ENCODE results near the gene COG1. TPM values are rescaled to one million over a fixed set of nuclear protein-coding genes. Genes with fewer than 3 reads are reported as not detected.

The COG1 gene
- total RNA-seq, 1 experiment from 2014 or later, result 24.1 TPM

DNA sequence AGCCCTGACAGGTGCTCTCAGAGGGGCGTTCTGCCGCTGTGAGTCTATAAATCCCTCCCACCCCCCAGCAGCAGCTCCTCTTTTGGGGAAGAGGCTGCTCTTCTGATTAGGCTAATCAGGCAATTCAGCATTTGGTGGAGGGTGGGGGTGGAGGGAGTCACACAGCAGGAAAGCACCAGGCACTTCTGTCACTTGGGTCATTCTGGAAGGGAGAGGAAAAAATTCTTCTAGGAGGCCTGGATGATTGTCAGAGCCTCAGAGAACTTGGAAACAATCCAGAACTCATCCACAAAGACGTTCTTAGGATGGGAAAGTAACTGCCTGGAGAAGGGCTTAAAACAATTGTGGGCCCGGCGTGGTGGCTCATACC is 35.3 kb upstream of the COG1 start:
- TF ChIP-seq CTCF (conservative IDR thresholded peaks at IDR 0.05; ENCODE audit: low read depth, low read length) (no peak), EZH2phosphoT487 (IDR thresholded peaks at IDR 0.05; ENCODE audit: borderline replicate concordance, low read length) (no peak), EZH2 (IDR thresholded peaks at IDR 0.05; ENCODE audit: low read length, unreplicated experiment) (no peak)
- Histone ChIP-seq H3K4me2 (ENCODE audit: low read length) (no peak overlapping the region), H3K36me3 (ENCODE audit: low read depth, low read length) (no peaks in the 10 kb centered on the region), H3K79me2 (ENCODE audit: low read length) (no peaks in the 10 kb centered on the region), H3F3A (ENCODE audit: low read length, unreplicated experiment) (no peaks in the 10 kb centered on the region), H3K9me3 (ENCODE audit: low read length) (no peaks in the 10 kb centered on the region), H4K20me1 (ENCODE audit: low read length) (no peaks in the 10 kb centered on the region), H3K27me3 (ENCODE audit: low read length) (0 out of 2 replicates have a peak, but pooled peaks cover 7% of the 10 kb centered on the region), H3K27ac (ENCODE audit: low read length) (no peak overlapping the region), H3K4me3 (ENCODE audit: low read length) (no peak overlapping the region), H3K9me2 (replicated peaks; ENCODE audit: low read length) (no peaks in the 10 kb centered on the region), H3K9ac (ENCODE audit: low read length) (no peak overlapping the region), H3K4me1 (ENCODE audit: insufficient read depth, low read length) (peaks cover 3% of the 10 kb centered on the region; the same call in 1 of the 2 replicates), H2AFZ (ENCODE audit: low read length) (no peak overlapping the region)
- DNase-seq, result no peak
- BruUV-seq (replicated peaks), result no TSS peak
- ChIA-PET CTCF (interaction anchor here (0.6 to 2.2 kb wide), 5 partner anchors 42 to 1308 kb away, joined by 3 to 26 read pairs (median 16); no protein-coding TSS in a partner anchor), POLR2A (ENCODE audit: unreplicated experiment) (interaction anchor here (0.6 kb wide), 2 partner anchors 104 to 565 kb away, joined by 3 read pairs; no protein-coding TSS in a partner anchor)
- no peak for ATAC-seq
- intact Hi-C loops (cut with micrococcal nuclease), result no loop called here

- H3K79me2 ChIP-seq (ENCODE audit: low read length), result no peaks in the 10 kb centered on the region
- ATAC-seq, result no peak
- no peaks in the 10 kb centered on the region for H3K9me3 ChIP-seq (ENCODE audit: low read length)
- no peak overlapping the region for H2AFZ ChIP-seq (ENCODE audit: low read length)
- ChIA-PET POLR2A (ENCODE audit: unreplicated experiment) (no interaction called here), CTCF (interaction anchor here (0.6 kb wide), 1 partner anchor 42 kb away, joined by 3 read pairs; no protein-coding TSS in a partner anchor)
- peaks cover 11% of the 10 kb centered on the region for H3K27me3 ChIP-seq (ENCODE audit: low read length)
- DNase-seq, result no peak
- no peaks in the 10 kb centered on the region for H3K36me3 ChIP-seq (ENCODE audit: low read depth, low read length)
- H3K9me2 ChIP-seq (replicated peaks; ENCODE audit: low read length), result no peaks in the 10 kb centered on the region
- H3K4me2 ChIP-seq (ENCODE audit: low read length), result no peak overlapping the region
- no peak overlapping the region for H3K9ac ChIP-seq (ENCODE audit: low read length)
- no TSS peak for BruUV-seq (replicated peaks)
- H4K20me1 ChIP-seq (ENCODE audit: low read length), result no peaks in the 10 kb centered on the region
- no peak overlapping the region for H3K4me3 ChIP-seq (ENCODE audit: low read length)
- H3F3A ChIP-seq (ENCODE audit: low read length, unreplicated experiment), result no peaks in the 10 kb centered on the region
- H3K27ac ChIP-seq (ENCODE audit: low read length), result no peak overlapping the region
- intact Hi-C loops (cut with micrococcal nuclease), result no loop called here
- TF ChIP-seq CTCF (conservative IDR thresholded peaks at IDR 0.05; ENCODE audit: low read depth, low read length) (no peak), EZH2 (IDR thresholded peaks at IDR 0.05; ENCODE audit: low read length, unreplicated experiment) (no peak), EZH2phosphoT487 (IDR thresholded peaks at IDR 0.05; ENCODE audit: borderline replicate concordance, low read length) (no peak)
- peaks cover 3% of the 10 kb centered on the region; the same call in 1 of the 2 replicates for H3K4me1 ChIP-seq (ENCODE audit: insufficient read depth, low read length)
Measured at GRCh38 chr17:73158133-73158532, 34.7 kb upstream of the COG1 start.

DNA sequence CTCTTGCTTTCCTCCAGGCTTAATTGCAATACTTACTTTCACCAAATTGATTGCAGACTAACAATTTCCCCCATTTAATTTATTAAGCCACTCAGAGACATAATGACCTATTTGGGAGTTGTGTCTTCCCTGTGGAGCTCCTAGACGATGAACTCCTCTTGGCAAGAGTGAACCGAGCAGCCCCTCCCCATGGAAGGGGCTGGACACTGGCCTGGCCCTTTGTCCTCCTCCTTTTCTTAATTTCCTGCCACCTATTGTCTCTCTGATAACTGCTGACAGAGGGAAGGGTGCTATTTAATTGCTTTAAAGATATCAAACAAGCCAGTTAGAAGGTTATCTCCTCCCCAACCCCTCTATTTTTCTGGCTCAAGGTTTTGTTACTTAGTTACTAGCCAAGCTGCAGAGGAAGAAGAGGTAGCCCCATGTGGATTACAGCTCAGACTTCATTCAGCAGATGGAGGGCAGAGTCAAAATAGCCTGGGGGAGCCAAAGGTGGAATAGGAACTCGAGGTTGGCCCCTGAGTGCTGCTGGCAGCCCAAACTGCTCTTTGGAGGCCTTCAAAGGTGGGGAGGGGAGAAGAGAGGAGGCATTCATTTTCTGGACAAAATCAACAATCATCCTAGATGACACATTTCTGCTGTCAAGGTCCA is 31.8 kb upstream of the COG1 start:
- Histone ChIP-seq H3K4me1 (ENCODE audit: insufficient read depth, low read length) (peaks cover 12% of the 10 kb centered on the region; the same call in 1 of the 2 replicates), H3K36me3 (ENCODE audit: low read depth, low read length) (no peaks in the 10 kb centered on the region), H3K4me3 (ENCODE audit: low read length) (no peak overlapping the region), H3F3A (ENCODE audit: low read length, unreplicated experiment) (no peaks in the 10 kb centered on the region), H3K27ac (ENCODE audit: low read length) (no peak overlapping the region), H3K79me2 (ENCODE audit: low read length) (no peaks in the 10 kb centered on the region), H3K9ac (ENCODE audit: low read length) (no peak overlapping the region), H3K4me2 (ENCODE audit: low read length) (no peak overlapping the region), H3K9me3 (ENCODE audit: low read length) (no peaks in the 10 kb centered on the region), H2AFZ (ENCODE audit: low read length) (no peak overlapping the region), H3K9me2 (replicated peaks; ENCODE audit: low read length) (no peaks in the 10 kb centered on the region), H3K27me3 (ENCODE audit: low read length) (peaks cover 41% of the 10 kb centered on the region), H4K20me1 (ENCODE audit: low read length) (no peaks in the 10 kb centered on the region)
- intact Hi-C loops (cut with micrococcal nuclease), result no loop called here
- TF ChIP-seq CTCF (conservative IDR thresholded peaks at IDR 0.05; ENCODE audit: low read depth, low read length) (no peak), EZH2phosphoT487 (IDR thresholded peaks at IDR 0.05; ENCODE audit: borderline replicate concordance, low read length) (no peak), EZH2 (IDR thresholded peaks at IDR 0.05; ENCODE audit: low read length, unreplicated experiment) (no peak)
- ATAC-seq (no peak), DNase-seq (no peak)
- CTCF ChIA-PET, result no interaction called here
- POLR2A ChIA-PET (ENCODE audit: unreplicated experiment), result no interaction called here
- BruUV-seq (replicated peaks), result no TSS peak
